Measurements from ENCODE around the gene MAST1.
"Not testable (repeated sequence)": the region's sequence is repeated elsewhere in the genome, so short reads cannot be mapped to it uniquely, and the experiment has no call there.

Gene MAST1

GRCh38 chr19:12899891-12900518 is 61.7 kb downstream of the MAST1 start:
- DNase-seq, result no peak

DNA sequence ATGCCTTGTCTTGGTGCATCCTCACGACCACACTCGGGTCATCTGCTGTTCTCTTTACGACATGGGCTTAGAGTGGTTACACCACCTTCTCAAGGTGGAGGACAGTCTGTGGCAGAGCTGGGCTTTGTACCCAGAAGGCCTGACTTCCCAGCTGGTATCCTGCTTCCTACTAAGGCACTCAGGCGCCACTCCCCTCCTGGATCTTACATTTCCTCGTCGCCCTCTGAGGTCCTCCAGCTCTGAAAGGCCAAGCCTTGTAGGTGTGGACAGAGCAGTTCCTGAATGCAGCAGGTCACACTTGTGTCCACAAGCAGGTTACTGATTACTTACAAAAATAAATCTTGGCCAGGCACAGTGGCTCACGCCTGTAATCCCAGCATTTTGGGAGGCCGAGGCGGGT is 68.9 kb downstream of the MAST1 start:
- no peak for DNase-seq

DNA sequence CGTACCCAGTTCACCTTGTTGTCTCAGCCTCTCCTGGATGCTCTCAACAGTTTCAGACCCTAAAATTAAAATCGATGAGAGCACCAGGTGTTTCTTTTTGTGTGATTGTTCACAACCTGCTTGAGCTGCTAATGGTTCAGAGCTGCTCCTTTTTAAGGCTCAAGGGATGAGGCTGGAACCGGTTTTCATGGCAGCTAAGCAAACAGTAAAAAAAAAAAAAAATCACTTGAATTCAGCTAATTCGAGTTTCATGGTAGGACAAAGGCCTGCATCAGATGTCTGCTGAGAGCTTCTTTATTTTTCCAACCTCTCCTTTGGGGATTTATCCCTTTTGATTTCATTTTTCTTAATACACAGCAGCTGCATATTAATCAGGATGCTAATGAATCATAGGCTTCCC is 74.3 kb downstream of the MAST1 start:
- peak; percentile 94 for DNase-seq

GRCh38 chr19:12913011-12913561 is 74.8 kb downstream of the MAST1 start:
- DNase-seq, result peak; percentile 91

GRCh38 chr19:12913851-12914690 is 75.8 kb downstream of the MAST1 start:
- DNase-seq, result no peak

DNA sequence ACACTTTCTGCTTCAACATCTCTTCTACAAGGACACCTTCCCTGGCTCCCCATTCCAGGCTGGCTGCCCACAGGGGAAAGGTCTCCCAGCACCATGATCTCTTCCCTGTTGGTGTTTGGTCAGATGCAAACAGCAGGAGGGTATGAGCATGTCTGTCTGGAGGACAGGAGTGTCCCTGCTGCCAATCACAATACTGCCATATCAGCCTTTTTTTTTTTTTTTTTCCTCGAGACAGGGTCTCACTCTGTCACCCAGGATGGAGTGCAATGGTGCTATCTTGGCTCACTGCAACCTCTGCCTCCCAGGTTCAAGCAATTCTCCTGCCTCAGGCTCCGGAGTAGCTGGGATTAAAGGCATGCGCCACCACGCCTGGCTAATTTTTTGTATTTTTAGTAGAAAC is 77.5 kb downstream of the MAST1 start:
- not testable (repeated sequence) for DNase-seq

DNA sequence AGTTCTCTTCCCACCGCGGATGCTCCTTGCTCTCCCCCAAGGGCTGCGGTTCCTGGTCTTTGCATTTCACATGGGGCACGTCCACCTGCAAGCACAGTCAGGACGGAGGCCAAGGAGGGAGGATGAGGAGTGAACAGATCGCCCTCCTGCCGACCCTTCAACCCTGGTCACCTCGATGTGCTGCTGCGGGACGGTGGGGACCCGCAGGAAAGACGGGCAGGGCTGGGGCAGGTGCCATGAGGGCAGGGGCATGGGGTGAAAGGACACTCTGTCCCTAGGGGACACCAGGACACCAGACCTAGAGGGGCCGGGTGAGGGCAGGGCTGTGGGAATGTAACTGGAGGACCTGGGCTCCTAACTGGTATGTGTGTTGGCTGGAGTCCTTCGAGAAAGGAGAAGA is 79.9 kb downstream of the MAST1 start:
- no peak for DNase-seq

DNA sequence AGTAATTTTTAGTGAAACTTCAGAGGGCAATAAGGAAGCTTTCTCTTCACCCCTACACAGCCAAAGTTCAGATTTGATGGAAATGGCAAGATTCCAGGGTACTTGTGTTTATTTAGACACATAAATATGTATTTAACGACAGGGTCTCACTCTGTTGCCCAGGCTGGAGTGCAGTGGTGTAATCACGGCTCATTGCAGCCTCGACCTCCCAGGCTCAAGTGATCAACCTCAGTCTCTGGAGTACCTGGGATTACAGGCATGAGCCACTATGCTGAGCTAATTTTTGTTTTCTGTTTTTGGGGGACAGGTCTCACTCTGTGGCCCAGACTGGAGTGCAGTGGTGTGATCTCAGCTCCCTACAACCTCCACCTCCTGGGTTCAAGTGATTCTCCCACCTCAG is 82.7 kb downstream of the MAST1 start:
- no peak for DNase-seq

DNA sequence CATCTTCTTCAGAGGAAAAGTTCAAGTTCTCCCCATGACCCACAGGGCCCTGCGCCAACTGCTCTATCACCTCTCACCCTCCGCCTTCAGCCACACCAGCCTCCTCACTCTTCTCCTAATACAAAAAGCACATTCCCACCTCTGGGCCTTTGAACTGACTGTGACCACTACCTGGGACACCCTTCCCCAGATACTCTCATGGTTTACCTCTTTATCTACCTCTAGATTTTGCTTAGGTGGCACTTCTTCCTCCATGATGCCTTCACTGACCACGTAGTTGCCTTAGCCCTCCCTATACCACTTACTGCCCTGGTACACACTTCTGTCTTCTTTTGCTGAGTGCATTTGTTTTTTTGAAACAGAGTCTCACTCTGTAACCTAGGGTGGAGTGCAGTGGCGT is 84.6 kb downstream of the MAST1 start:
- DNase-seq, result no peak
